GM23338 (cell line): Measurements from ENCODE around the gene HIP1.

Experiments
- CREB1 ChIP-seq: fragments of 250-450 bp; sonication (Bioruptor Pico); IDR thresholded peaks from 2 replicates; pipeline ENCODE4 v1.5.0; 2020; ENCODE audit warnings: low read depth, mild to moderate bottlenecking, moderate library complexity
- CTCF ChIP-seq, 2 experiments: fragments of 200-600 bp in 1 of 2; sonication (generic) in 1 of 2; conservative IDR thresholded peaks; 2 replicates each; pipeline versions ENCODE4 v1.5.1 to v1.6.1; 2016 to 2017; ENCODE audit warnings: antibody characterized with exemption in 2 of 2, low read depth in 2 of 2, mild to moderate bottlenecking in 2 of 2, moderate library complexity in 1 of 2
- EZH2 ChIP-seq: fragments of 200-600 bp; sonication (generic); IDR thresholded peaks from one replicate; pipeline ENCODE4 v1.8.0; 2017; ENCODE audit warnings: antibody characterized with exemption, mild to moderate bottlenecking, low read depth; ENCODE audit not compliant: unreplicated experiment
- EZH2phosphoT487 ChIP-seq: fragments of 200-600 bp; sonication (generic); IDR thresholded peaks from one replicate; pipeline ENCODE4 v1.8.1; 2018; ENCODE audit warnings: antibody characterized with exemption; ENCODE audit not compliant: unreplicated experiment
- JUNB ChIP-seq: IDR thresholded peaks from one replicate; pipeline ENCODE4 v1.6.1; 2016; ENCODE audit warnings: antibody characterized with exemption; ENCODE audit not compliant: unreplicated experiment
- NANOG ChIP-seq: IDR thresholded peaks from 2 replicates; pipeline ENCODE4 v1.6.1; 2016; ENCODE audit warnings: antibody characterized with exemption, borderline replicate concordance
- POLR2AphosphoS5 ChIP-seq: IDR thresholded peaks from 2 replicates; pipeline ENCODE4 v1.6.1; 2016; ENCODE audit warnings: antibody characterized with exemption, low read depth
- REST ChIP-seq: IDR thresholded peaks from one replicate; pipeline ENCODE4 v1.6.1; 2018; ENCODE audit warnings: antibody characterized with exemption; ENCODE audit not compliant: unreplicated experiment
- ZNF331 ChIP-seq: fragments of 250-450 bp; sonication (Bioruptor Pico); IDR thresholded peaks from 2 replicates; pipeline ENCODE4 v1.5.0; 2020; ENCODE audit warnings: low read depth, mild to moderate bottlenecking, moderate library complexity
- TF ChIP-seq, protein P1 (sequence below): IDR thresholded peaks from 2 replicates; pipeline ENCODE4 v1.6.1; 2016; ENCODE audit warnings: antibody characterized with exemption

- TF ChIP-seq CTCF (conservative IDR thresholded peaks at IDR 0.05; ENCODE audit: low read depth in 2 of 2): no peak
- no peak for TF ChIP-seq EZH2
- TF ChIP-seq JUNB: no peak
- TF ChIP-seq POLR2AphosphoS5: no peak
- no peak for TF ChIP-seq REST
- TF ChIP-seq EZH2phosphoT487: no peak
- no peak for TF ChIP-seq ZNF331
- no peak for TF ChIP-seq NANOG
- TF ChIP-seq, protein P1, sequence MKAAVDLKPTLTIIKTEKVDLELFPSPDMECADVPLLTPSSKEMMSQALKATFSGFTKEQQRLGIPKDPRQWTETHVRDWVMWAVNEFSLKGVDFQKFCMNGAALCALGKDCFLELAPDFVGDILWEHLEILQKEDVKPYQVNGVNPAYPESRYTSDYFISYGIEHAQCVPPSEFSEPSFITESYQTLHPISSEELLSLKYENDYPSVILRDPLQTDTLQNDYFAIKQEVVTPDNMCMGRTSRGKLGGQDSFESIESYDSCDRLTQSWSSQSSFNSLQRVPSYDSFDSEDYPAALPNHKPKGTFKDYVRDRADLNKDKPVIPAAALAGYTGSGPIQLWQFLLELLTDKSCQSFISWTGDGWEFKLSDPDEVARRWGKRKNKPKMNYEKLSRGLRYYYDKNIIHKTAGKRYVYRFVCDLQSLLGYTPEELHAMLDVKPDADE: no peak
- no peak for TF ChIP-seq CREB1 (CRISPR knock-in tag)
Observed at GRCh38 chr7:75743455-75743859, 4.7 kb upstream of the HIP1 start.
